VCaP (cell line): ENCODE data around the gene TBC1D13.
"Not testable (repeated sequence)": the region's sequence is repeated elsewhere in the genome, so short reads cannot be mapped to it uniquely, and the experiment has no call there.

ENCODE experiments used
- H3K27ac ChIP-seq: fragments of 450-650 bp; 2 replicates; pipeline ENCODE4 v1.5.1; 2017
- CTCF ChIP-seq: fragments of 450-650 bp; conservative IDR thresholded peaks from 2 replicates; pipeline ENCODE4 v1.5.1; 2017; ENCODE audit warnings: mild to moderate bottlenecking, moderate library complexity

The TBC1D13 gene

DNA sequence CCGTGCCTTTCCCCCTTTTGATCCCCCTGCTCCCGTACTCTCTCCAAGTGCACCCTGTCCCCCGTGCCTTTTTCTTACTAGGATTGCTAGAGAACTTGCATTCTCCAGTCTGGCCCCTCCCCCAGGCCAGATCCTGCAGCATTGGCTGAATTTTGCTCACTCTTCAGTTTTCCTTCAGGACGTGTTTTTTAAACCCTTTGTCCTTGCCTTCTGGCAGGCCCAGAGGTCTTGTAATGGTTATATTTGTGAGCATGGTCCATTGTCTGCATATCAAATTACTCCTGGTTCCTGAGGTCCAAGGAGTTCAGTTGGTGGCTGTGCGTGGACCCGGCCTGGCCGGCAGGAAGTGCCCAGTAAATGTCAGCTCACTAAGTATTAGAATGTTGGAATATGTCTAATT lies 606 bp downstream of the TBC1D13 start:
- H3K27ac ChIP-seq = peak overlapping the region; percentile 83
- TF ChIP-seq CTCF = no peak

DNA sequence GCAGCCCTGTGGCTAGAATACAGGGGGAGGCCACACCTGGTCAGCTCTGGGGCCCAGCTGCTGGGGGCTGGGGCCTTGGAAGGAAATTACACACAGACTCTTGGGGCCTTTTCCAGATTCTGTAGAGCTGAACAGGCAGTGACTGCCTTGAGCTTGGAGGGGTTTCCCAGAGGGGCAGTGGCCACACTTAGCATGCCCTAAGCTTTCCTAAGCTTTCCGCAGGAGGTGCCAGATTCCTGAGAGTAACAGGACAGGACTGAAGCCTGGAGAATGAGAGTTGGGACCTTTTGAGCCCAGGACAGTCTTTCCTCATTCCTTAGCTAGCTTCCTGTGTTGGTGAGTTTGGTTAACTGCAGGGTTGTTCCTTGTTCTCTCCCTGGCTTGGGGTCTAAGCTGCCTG lies 1.4 kb downstream of the TBC1D13 start:
- no peak for TF ChIP-seq CTCF
- H3K27ac ChIP-seq = peak overlapping the region; percentile 83

GRCh38 chr9:128790536-128790935 lies 3.5 kb downstream of the TBC1D13 start:
- no peak overlapping the region for H3K27ac ChIP-seq
- TF ChIP-seq CTCF = no peak

GRCh38 chr9:128792134-128792533 lies 5.1 kb downstream of the TBC1D13 start:
- no peak for TF ChIP-seq CTCF
- H3K27ac ChIP-seq = no peak overlapping the region

- TF ChIP-seq CTCF = no peak
- no peak overlapping the region for H3K27ac ChIP-seq
Observed at GRCh38 chr9:128792978-128793686, 6.1 kb downstream of the TBC1D13 start.

DNA sequence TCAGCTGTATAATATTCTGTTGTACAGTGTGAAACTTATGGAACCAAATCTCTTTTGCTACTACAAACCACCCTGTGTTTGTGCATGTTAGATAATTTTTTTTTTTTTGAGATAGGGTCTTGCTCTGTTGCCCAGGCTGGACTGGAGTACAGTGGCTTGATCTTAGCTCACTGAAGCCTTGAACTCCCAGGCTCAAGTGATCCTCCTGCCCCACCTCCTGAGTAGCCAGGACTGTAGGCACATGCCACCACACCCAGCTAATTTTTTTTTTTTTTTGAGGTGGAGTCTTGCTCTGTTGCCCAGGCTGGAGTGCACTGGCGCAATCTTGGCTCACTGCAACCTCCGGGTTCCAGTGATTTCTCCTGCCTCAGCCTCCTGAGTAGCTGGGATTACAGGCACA lies 7.9 kb downstream of the TBC1D13 start:
- H3K27ac ChIP-seq = not testable (repeated sequence)

GRCh38 chr9:128798896-128799295 lies 11.8 kb downstream of the TBC1D13 start:
- no peak for TF ChIP-seq CTCF

DNA sequence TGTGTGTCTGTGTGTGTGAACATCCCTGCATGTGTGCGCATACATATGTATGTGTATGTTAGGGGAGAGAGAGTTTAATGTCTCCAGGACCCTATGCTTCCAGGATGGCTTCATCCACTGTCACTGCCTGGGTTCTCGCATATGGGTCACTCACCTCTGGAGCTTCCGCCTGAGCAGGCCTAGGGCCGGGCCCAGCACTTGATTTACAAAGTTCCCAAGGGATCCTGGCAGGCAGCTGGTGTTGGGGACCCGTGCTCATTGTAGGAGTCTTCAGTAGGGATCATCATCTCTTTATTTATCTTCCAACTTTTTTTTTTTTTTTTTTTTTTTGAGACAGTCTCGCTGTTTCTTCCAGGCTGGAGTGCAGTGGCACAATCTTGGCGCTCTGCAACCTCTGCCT lies 13.0 kb downstream of the TBC1D13 start:
- no peak for TF ChIP-seq CTCF
- H3K27ac ChIP-seq = no peak overlapping the region

More at GRCh38 chr9:128798896-128799295, 11.8 kb downstream of the TBC1D13 start:
- H3K27ac ChIP-seq = no peak overlapping the region
